AG10803 (cell line): ENCODE measurements around the gene PARD3.

Source experiments
- DNase-seq: peaks from one replicate; pipeline ENCODE4 v3.0.0; 2010; ENCODE audit warnings: low read depth
- H3K4me3 ChIP-seq: 2 replicates; pipeline ENCODE4 v1.5.1; 2011; ENCODE audit warnings: mild to moderate bottlenecking, low read length, control low read depth
- TF ChIP-seq, protein P1 (sequence below): conservative IDR thresholded peaks from 2 replicates; pipeline ENCODE4 v1.5.1; 2011; ENCODE audit warnings: mild to moderate bottlenecking, low read length, control low read depth, inconsistent platforms

The PARD3 gene

DNA sequence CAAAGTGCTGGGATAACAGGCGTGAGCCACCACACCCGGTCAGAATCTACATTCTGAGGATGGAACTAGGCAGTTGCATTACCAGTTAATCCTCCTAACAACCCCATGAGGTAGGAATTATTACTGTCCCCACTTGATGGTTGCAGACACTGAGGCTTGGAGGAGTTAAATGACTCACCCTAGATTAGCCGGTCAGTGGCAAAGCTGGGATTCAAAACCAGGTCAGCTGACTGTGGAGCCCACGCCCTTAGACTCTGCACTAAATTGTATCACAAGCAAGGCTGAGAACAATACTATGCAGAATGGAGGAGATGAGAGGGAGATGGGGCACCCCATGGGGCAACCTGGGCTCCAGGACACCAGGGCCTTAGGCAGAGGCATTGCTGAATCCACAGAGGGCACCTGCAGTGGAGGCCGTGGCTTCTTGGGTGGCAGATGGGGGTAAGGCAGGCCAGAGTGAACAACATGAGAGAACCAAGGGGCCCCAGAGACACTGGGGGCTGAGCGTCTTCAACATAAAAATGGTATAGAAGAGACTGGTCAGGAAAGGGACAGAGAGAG is 723.4 kb downstream of the PARD3 start:
- TF ChIP-seq, protein P1, sequence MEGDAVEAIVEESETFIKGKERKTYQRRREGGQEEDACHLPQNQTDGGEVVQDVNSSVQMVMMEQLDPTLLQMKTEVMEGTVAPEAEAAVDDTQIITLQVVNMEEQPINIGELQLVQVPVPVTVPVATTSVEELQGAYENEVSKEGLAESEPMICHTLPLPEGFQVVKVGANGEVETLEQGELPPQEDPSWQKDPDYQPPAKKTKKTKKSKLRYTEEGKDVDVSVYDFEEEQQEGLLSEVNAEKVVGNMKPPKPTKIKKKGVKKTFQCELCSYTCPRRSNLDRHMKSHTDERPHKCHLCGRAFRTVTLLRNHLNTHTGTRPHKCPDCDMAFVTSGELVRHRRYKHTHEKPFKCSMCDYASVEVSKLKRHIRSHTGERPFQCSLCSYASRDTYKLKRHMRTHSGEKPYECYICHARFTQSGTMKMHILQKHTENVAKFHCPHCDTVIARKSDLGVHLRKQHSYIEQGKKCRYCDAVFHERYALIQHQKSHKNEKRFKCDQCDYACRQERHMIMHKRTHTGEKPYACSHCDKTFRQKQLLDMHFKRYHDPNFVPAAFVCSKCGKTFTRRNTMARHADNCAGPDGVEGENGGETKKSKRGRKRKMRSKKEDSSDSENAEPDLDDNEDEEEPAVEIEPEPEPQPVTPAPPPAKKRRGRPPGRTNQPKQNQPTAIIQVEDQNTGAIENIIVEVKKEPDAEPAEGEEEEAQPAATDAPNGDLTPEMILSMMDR: no peak
- no peak for DNase-seq
- H3K4me3 ChIP-seq: no peak overlapping the region

DNA sequence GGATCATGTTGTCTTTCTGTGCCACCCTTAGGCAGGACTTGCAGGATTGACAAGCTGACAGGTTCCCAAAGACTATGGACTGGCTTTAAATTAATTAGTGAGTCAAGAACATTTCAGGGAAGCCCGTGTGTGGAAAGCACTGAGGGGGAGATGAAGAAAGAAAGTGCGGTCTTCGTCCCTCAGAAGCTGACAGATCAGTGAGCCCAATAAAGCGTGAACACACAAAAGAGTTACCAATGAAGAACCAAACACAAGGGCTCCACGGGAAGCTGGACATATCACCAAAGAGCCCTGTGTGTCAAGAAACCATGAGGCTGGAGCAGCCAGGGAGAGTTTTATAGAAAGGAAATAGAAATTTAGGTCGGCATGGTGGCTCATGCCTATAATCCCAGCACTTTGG is 725.8 kb downstream of the PARD3 start:
- no peak overlapping the region for H3K4me3 ChIP-seq
- TF ChIP-seq, protein P1: no peak
- no peak for DNase-seq

DNA sequence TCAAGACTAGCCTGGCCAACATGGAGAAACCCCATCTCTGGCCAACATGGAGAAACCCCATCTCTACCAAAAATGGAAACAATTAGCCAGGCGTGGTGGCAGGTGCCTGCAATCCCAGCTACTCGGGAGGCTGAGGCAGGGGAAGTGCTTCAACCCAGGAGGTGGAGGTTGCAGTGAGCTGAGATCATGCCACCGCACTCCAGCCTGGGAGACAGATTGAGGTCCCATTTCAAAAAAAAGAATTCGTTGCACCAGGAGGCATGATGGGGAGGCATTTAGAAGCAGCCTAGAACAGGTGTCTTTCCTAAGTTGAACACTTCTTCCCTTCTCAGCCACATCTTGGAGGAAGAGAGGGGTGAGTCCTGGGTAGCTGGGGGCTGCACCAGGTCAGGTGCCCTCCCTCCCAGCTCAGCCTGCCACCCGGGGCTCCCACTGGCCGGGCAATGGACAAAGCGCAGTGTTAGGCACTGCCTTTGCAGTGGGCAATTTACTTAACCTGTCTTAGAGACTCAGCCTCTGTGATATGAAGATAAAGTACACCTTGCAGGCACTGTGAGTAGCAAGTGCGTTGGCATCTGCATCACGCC is 726.8 kb downstream of the PARD3 start:
- DNase-seq: no peak
- H3K4me3 ChIP-seq: no peak overlapping the region
- TF ChIP-seq, protein P1: no peak

DNA sequence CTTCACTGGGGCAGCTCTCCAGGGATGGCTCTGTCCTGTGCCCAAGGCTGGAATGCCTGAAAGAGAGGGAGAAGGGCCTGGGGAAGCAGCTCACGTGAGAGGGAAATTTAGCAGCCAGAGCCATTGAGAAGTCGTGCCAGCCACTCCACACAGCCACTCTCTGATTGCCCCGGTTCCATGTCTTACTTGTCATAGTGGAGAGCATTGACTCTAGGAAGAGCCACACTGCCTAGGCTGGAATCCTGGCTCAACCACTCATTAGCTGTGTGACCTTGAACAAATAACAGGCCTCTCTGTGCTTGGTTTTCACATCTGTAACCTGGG is 728.0 kb downstream of the PARD3 start:
- H3K4me3 ChIP-seq: no peak overlapping the region
- TF ChIP-seq, protein P1: no peak
- DNase-seq: no peak

DNA sequence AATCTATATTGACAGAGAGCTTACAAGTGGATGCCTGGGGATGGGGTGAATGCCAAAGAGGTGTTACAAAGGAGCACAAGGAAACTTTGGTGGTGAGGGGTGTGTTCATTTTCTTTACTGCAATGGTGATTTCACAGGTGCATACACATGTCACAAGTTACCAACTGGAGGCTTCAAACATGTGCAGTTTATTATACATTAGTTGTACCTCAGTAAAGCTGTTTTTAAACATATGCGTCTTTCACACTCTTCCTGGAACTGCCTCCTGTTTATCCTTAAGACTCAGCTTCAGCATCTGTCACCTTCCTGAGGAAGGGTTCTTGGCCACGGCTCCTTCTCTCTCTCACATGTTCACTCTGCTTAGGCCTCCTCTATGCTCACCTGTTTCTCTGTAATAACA is 731.5 kb downstream of the PARD3 start:
- DNase-seq: no peak
- H3K4me3 ChIP-seq: no peak overlapping the region
- TF ChIP-seq, protein P1: no peak

DNA sequence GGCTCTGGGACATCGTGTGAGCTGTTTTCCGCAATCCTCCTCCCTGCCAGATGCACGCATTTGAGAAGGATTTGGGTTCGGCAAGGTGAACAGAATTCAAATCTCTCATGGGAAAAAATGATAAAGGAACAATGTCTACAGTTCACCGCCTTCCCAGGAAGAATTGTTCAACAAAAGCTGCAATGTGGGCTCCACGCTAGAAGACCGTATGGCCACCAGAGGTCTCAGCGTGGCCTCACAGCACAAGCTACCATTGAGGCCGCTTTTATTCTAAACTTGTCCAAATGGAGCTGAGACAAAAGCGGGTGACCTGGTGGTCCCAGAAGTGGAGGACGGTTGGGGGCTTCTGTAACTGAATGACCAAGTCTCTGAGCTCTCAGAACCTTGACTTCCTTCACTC is 733.1 kb downstream of the PARD3 start:
- no peak for DNase-seq
- no peak overlapping the region for H3K4me3 ChIP-seq
- TF ChIP-seq, protein P1: no peak

DNA sequence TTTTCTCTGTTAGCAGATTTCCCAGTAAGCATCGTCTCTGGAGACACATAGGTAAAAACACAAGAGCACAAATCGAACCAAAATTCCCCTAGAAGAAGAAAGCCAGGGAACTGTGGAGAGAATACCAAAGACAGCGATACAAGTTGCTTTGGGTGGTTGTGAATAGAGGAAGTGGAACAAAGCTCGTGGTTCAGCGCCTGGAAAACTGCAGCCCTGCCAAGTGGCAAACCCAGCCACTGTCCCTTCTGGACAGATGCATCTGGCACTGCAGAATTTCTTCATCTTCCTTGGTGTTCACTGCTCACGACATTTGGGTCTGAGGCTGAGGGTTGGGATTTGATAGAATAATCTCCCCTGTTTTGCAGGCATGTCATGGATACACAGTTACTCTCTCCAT is 733.8 kb downstream of the PARD3 start:
- no peak for DNase-seq
- TF ChIP-seq, protein P1: no peak
- no peak overlapping the region for H3K4me3 ChIP-seq
